Measurements from ENCODE around the gene STAT3.

DNA sequence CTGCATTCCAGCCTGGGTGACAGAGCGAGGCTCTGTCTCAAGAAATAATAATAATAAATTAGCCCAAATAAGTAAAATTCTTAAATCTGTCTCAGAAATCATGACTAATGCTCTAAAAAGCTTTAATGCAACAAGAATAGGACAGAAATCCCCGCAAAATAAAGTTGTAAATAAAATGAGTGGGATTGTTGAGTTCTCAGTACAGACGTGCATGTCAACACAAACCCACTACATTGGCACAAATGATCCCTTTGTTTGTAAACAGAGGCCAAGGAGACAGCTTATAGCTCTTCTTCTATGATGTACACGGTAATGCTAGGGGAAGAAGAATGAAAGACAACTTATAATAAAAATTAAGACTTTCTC lies 118.1 kb downstream of the STAT3 start:
- TF ChIP-seq, protein P1, sequence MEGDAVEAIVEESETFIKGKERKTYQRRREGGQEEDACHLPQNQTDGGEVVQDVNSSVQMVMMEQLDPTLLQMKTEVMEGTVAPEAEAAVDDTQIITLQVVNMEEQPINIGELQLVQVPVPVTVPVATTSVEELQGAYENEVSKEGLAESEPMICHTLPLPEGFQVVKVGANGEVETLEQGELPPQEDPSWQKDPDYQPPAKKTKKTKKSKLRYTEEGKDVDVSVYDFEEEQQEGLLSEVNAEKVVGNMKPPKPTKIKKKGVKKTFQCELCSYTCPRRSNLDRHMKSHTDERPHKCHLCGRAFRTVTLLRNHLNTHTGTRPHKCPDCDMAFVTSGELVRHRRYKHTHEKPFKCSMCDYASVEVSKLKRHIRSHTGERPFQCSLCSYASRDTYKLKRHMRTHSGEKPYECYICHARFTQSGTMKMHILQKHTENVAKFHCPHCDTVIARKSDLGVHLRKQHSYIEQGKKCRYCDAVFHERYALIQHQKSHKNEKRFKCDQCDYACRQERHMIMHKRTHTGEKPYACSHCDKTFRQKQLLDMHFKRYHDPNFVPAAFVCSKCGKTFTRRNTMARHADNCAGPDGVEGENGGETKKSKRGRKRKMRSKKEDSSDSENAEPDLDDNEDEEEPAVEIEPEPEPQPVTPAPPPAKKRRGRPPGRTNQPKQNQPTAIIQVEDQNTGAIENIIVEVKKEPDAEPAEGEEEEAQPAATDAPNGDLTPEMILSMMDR (IDR thresholded peaks at IDR 0.05) = no peak
- no peak for TF ChIP-seq ZFX (IDR thresholded peaks at IDR 0.05; ENCODE audit: borderline replicate concordance)

All from 22Rv1 (cell line).